GM13976 (cell line): ENCODE measurements around the gene TMPRSS2.

Experiments
- DNase-seq: peaks from one replicate; pipeline ENCODE4 v3.0.0; 2012; ENCODE audit warnings: low spot score
- in situ Hi-C: fragments of 300-500 bp; cut with MboI; formaldehyde crosslinking; loops from one replicate; pipeline ENCODE4 v1.12.0; 2022; ENCODE audit warnings: low sequenced_read_pairs, mixed read lengths, inconsistent platforms; ENCODE audit not compliant: unreplicated experiment
- TF ChIP-seq, protein P1 (sequence below): IDR thresholded peaks from 2 replicates; pipeline ENCODE4 v1.5.1; 2012; ENCODE audit warnings: borderline replicate concordance, mild to moderate bottlenecking; ENCODE audit not compliant: insufficient read depth; ENCODE audit errors: extremely low read depth, missing control alignments, control extremely low read depth

Gene TMPRSS2

DNA sequence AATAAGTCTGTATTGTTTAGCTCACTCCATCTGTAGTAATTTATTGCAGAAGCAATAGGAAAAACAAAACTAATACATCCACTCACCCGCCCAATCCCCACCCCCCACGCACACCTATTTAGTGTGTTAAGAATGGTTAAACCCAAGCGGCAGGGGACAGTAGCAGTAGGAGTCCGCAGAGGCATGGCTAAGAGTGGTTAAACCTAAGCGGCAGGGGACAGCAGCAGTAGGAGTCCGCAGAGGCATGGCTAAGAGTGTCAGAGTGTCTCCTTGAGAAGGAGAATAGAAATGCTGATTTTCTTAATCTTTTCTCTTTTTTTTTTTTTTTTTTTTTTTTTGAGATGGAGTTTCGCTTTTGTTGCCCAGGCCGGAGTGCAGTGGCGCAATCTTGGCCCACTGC lies 34.8 kb upstream of the TMPRSS2 start:
- no peak for DNase-seq
- in situ Hi-C loops: no loop called here
- TF ChIP-seq, protein P1, sequence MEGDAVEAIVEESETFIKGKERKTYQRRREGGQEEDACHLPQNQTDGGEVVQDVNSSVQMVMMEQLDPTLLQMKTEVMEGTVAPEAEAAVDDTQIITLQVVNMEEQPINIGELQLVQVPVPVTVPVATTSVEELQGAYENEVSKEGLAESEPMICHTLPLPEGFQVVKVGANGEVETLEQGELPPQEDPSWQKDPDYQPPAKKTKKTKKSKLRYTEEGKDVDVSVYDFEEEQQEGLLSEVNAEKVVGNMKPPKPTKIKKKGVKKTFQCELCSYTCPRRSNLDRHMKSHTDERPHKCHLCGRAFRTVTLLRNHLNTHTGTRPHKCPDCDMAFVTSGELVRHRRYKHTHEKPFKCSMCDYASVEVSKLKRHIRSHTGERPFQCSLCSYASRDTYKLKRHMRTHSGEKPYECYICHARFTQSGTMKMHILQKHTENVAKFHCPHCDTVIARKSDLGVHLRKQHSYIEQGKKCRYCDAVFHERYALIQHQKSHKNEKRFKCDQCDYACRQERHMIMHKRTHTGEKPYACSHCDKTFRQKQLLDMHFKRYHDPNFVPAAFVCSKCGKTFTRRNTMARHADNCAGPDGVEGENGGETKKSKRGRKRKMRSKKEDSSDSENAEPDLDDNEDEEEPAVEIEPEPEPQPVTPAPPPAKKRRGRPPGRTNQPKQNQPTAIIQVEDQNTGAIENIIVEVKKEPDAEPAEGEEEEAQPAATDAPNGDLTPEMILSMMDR: no peak

DNA sequence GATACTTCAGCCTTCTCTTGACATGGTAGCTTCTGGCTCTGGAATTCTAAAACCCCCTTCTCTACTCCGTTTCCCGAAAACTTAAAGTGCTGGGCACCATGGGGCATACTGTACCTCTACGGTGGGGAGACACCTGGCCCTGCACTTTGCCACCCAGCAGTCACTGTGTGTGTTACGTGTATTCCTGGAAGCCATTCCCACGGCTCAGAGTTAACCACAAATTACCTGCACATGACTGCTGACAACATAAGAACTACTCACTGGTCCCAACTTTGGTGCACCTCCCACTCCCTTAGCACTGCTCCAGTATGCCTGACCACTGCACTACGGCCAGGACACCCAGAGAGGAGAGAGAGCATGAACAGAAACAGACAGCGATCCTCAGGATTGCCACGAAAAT lies 29.4 kb upstream of the TMPRSS2 start:
- in situ Hi-C loops: loop anchor here (10.0 kb wide), 1 partner anchor 57 kb away; no protein-coding TSS in a partner anchor
- TF ChIP-seq, protein P1: no peak
- DNase-seq: no peak

DNA sequence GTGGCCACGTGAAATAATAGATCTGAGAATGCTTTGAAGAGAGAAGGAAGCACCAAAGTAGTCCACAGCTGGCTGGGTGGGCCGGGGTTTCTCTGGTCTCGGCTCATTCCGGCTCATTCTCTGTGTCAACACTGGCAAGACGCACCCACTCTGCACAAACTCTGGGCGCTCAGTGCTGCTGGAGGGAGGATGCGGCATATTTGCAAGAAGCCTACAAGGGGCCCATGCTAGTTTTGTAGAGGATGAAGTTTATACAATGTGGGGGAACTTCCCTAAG lies 28.8 kb upstream of the TMPRSS2 start:
- TF ChIP-seq, protein P1: no peak
- in situ Hi-C loops: loop anchor here (10.0 kb wide), 1 partner anchor 58 kb away; no protein-coding TSS in a partner anchor

DNA sequence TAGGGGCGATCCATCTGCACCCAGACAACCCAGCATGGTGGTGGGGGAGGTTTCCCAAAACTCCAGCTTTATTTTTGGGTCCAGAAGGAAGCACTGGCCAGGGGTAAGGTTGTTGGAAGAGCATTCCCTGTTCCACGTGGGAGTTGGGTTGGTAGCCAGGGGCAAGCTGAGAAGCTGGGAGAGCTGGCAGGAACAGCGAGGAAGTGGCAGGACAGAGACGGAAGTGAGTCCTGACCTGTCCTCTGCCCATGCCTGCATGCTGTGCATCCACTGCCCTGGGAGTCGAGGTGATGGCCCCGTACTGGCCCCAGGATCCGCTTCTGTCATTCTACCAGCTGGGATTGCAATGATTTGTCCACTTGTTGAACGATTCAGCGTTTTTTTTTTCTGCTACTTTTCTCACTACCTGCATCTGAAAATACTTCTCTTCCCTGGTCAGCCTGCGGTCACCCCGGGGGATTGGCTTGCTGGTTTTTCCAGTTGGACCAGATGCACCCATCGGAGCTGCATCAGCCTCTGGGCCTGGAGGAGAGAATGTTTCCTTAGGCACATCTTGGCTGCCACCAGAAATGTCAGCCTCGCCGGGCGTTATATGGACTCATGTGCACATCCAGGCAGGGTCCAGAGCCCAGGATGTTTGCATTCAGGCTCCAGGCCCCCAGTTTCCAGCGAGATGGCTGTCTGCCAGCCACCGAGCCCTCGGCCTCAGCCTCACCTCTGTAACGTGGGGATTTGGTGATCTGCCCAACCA lies 28.3 kb upstream of the TMPRSS2 start:
- DNase-seq: no peak
- in situ Hi-C loops: loop anchor here (10.0 kb wide), 1 partner anchor 59 kb away; no protein-coding TSS in a partner anchor
- TF ChIP-seq, protein P1: no peak

More for the DNA sequence above, 28.8 kb upstream of the TMPRSS2 start:
- no peak for DNase-seq

DNA sequence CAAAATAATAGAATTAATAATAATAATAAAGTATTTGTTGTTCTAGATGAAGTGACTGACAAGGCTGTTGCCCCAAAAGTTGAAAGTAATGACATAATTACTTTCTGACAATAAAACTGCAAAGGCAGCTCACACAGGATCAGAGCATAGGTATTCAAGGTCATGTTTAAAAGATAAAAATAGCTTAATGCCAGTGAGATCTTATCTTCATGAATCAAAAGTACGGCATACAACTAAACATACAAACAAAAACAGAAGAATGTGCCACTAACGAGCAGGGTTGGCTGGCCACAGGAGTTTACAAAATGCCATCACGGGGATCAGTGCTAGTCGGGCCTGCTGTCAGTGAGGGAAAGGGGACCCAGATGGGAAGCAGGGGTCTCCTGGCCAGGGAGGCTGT lies 22.4 kb upstream of the TMPRSS2 start:
- TF ChIP-seq, protein P1: no peak
- peak; percentile 6 for DNase-seq
- in situ Hi-C loops: loop anchor here (10.0 kb wide), 1 partner anchor 64 kb away; no protein-coding TSS in a partner anchor

DNA sequence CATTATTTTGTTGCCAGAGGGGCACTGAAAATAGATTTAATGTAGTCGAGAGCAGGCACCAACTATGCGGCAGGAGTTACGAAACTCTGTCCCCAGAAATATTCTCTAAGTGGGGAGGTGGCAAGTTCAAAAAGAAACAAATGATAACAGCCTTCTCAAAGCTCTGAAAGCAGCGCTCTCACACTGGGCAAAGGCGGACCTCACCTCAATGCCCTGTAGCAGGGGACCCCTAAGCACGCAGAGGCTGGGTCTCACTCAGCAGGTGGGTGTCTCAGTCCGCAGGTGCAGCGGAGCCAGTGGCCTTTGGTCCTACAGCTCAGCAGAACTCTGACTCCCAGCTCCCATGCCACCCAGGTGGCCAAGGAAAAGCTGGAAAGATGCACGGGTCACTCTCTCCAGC lies 21.8 kb upstream of the TMPRSS2 start:
- in situ Hi-C loops: loop anchor here (10.0 kb wide), 1 partner anchor 65 kb away; no protein-coding TSS in a partner anchor
- TF ChIP-seq, protein P1: no peak
- peak; percentile 10 for DNase-seq
